ENCODE measurements around the gene TMF1.

The TMF1 gene

DNA sequence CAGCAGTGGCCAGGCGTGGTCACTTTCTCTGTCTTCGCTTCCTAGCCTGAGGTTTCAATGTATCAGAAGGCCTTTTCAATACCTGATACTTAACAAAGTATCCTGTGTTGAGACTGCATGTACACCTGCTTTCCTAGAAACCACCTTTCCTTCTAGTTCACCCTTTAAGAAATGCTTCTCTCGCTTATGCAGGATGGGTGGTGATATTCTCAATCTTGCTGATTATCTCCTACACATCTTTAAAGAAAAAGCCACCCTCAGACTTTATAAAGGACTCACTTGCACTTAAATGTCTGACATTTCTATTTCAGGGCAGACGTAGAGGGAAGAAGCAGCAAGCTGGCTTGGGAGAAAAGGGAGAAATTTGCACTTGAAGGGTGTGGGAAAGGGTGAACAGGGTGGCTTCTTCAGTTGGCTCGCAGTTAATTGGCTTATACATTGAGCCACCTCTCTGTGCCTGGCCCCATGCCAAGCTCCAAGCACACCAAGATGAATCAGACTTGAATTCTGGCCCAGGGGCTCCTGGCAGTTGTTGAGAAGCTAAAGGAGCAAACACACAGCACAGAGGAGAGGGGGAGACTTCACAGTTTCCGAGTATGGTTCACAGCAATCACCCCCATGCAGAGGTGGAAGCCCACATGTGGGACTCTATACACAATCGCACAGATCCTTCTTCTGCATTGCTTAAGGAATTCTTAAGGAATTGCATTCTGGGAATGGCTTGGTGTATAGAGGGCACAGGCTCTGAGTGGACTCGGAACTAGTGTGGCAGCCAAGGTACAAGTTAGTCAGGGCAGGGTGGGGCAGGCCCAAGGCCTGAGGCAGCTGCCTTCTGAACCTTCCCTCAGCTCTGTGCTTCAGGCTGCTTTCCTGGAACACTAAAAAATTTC, 33.9 kb upstream of the TMF1 start:
- H3K4me3 ChIP-seq (ENCODE audit: low read length): peak overlapping the region; percentile 84

DNA sequence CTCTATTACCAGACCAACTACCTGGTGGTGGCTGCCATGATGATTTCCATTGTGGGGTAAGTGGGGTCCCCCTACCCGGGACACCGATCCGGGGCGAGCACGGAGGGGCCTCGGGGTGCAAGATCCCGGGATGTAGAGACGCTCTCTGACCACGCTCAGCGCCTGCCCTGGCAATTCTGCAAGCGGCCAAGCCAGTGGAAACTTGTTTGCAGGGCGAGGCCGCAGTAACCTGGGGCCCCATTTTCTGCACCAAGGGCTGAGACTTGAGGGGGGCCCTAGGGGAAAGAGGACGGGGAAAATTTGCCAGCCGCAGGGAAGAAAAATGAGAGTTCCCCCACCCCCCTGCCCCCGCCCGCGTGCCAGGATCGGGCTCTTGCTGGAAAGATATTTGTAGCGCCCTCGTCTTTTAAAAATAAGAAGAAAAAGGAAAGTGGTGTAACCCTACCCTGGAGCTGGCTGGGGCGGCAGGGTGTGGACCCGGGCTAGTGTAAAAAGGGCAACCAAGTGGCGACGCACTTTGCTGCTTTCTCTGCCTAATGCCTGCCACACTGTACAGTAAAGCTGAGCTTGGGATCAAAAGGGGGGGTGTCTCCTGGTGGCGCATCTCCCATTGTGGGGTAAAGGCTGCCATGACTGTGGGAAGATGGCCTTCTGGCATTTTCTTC, 33.2 kb upstream of the TMF1 start:
- TF ChIP-seq ZNF274 (IDR thresholded peaks at IDR 0.05; ENCODE audit: low read depth, low read length): no peak
- peak overlapping the region; percentile 84 for H3K4me3 ChIP-seq (ENCODE audit: low read length)

More for the DNA sequence above, 33.9 kb upstream of the TMF1 start:
- no peak for TF ChIP-seq ZNF274 (IDR thresholded peaks at IDR 0.05; ENCODE audit: low read depth, low read length)

DNA sequence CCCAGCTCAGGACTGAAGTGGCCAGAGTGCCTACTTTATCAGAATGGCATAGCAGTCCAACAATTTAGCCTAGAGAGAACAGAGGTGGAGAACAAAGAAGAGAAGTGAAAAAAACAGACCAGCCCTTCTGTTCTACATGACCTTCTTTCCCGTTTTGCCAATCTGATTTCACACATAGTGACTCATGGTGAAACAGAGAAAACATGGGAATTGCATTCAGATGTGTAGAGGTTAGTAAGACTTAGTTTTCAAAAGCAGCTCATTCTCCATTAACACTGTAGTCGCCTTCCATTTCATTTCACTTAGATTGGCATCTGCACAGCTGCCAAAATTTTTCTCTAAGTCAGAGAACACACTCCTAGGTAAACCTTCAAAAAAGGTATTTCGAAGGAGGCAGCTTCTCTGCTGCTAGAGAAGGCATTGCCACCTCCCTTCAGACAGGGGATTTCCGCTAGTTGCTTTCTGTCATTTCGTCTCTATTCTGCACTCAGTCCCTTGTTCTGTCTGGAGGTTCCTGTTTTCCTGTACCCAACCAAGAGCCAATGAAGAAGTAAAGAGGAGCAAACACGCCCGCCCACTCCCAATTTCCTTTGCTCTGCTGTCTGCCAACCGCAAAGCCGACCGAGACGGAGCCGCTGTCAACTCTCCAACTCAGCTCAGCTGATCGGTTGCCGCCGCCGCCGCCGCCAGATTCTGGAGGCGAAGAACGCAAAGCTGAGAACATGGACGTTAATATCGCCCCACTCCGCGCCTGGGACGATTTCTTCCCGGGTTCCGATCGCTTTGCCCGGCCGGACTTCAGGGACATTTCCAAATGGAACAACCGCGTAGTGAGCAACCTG, 32.4 kb upstream of the TMF1 start, which contains the start of gene ARL6IP5:
TSS of gene ARL6IP5 (plus strand) at position 612 of the 842 bp plus-strand sequence. CDS start at position 723, 111 bp downstream.
- peak within 1 kb of the TSS; percentile 84 for H3K4me3 ChIP-seq (ENCODE audit: low read length)
- TF ChIP-seq ZNF274 (IDR thresholded peaks at IDR 0.05; ENCODE audit: low read depth, low read length): no peak

DNA sequence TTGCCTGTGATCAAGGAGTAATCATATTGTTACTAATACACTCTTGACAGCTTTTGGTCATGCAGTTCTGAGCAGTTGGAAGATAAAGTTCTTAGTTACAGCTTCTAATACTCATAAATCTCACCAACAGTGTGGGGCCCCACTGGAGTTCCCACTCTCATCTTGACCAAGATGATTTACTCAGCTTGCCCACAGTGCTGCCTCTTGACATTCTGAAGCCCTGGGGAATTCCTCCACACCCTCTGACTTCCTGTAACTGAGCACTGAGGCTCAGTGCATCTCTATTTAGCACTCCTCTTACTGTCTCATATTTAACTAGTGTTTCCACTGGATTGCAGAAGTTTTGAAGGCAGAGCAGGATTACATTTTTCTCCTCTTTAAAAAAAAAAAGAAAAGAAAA, 30.7 kb upstream of the TMF1 start:
- no peak for TF ChIP-seq ZNF274 (IDR thresholded peaks at IDR 0.05; ENCODE audit: low read depth, low read length)
- no peak overlapping the region for H3K4me3 ChIP-seq (ENCODE audit: low read length)

DNA sequence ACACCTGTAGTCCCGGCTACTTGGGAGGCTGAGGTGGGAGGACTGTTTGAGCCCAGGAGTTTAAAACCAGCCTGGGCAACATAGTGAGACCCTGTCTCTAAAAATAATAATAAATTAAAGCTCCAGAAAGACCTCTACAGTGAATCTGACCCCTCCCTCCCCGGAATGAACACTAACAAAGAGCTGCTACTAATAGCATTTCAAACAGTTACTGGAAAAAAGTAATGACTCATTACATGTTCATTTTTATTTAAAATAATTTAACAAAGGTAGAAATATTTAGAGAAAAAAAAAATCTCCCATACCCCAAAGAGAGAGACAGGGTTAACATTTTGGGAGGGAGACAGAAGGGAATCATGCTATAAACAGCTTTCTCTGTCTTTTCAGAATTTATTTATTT, 30.2 kb upstream of the TMF1 start:
- no peak for TF ChIP-seq ZNF274 (IDR thresholded peaks at IDR 0.05; ENCODE audit: low read depth, low read length)
- H3K4me3 ChIP-seq (ENCODE audit: low read length): no peak overlapping the region

DNA sequence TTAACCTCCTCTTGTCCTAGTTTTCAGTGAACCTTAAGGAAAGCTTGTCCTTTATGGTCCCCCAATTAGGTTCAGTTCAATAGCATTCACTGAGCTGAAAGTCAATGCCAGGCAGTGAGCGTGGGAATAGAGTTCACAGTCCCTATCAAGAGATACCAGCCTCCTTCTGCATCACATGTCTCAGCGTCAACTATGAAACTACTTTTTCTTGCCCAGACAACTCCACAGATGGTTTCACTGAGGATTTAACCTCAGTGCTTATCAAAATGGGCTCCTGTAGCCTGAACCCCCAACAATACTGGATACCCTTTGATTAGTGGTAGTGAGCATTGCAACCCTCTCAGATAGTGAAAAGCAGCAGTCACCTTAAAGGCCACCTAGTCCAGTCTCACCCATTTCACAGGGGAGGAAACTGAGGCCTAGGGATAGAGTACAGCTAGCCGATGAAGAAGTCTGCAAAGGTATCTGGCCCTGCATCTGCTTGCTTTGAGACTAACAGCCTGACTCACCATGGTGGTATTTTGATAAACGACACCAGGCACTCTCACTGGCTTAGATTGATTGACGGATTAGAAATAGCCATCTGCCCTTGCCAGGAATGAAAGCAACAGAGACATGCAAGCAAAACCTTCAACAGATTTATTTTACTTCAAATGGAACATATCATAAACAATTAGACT, 29.6 kb upstream of the TMF1 start:
- no peak overlapping the region; the same call in 1 of the 2 replicates for H3K4me3 ChIP-seq (ENCODE audit: low read length)
- TF ChIP-seq ZNF274 (IDR thresholded peaks at IDR 0.05; ENCODE audit: low read depth, low read length): no peak

DNA sequence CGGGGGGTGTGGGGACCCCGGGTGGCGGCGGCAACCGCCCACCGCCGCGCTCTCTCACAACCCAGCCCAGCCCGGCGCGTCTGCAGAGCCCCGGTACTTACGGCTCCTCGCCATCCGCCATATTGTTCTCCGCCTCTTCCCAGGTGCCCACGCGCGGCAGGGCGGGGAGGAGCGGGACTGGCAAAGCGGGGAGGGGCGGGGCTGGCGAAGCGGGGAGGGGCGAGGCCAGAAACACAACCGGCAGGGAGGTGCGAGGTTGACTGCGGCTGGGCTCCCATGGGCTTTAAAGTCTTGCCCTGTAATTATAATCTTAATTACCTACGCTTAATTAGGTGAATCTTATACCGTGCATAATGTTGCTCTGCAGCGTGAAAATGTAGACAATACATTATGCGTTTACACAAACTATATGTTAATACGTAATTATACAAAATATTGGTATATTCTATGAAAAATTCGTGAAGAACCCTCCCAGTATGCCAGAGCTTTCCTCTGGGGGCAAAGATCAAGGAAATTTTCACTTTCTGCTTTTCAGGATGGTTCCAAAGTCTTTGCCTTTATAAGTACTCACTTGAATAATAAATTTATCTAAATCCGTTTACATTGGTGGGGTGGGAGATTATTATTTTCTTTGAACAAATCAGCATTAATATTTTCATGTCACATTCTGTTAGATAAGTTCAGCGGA, 28.2 kb upstream of the TMF1 start, which contains the start of gene UBA3:
TSS of gene UBA3 (minus strand) at position 133 of the 688 bp plus-strand sequence. CDS start at position 121, 12 bp downstream.
- H3K4me3 ChIP-seq (ENCODE audit: low read length): peak within 1 kb of the TSS; percentile 94
- TF ChIP-seq ZNF274 (IDR thresholded peaks at IDR 0.05; ENCODE audit: low read depth, low read length): no peak

DNA sequence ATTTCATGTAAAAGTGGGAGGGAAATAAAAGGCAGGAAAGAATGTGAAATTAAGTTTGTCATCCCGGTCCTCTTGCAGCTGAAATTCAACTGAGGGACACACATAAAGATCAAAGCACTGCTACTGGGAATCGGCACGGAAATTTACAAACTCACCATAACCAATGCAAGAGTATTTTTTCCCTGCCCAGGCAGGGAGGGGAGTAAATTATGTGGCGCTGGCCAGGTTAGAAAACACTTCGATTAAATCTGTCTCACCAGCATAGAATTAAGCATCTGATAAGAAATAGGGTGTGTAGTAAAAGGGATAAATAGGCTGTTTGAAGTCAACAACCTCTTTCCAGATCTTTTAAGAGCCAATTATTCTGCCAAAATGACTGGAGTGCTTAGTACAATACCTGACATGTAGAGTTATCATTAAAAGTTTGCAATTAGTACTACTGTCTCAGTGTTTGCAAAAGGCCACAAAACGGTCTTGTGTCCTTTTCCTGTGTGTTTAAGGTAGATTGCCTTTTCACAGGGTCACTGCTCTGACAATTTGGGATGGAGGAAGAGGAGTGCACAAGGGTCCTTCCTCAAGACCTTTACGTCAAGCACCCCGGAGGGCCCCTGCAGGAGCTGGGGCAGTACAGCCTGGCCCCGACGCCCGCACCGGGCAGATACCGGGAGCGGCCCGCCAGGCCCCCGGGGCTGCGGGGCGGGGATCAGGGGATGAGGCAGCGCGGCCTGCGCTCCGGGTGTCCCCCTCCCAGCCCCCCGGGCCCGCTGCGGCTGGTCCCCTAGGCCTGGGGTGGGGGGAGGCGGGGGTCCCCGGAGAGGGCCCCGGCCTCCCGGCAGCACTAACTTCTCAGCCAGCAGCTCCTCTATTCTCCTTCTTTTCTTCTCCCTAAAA, 27.4 kb upstream of the TMF1 start:
- H3K4me3 ChIP-seq (ENCODE audit: low read length): peak overlapping the region; percentile 94
- TF ChIP-seq ZNF274 (IDR thresholded peaks at IDR 0.05; ENCODE audit: low read depth, low read length): no peak

DNA sequence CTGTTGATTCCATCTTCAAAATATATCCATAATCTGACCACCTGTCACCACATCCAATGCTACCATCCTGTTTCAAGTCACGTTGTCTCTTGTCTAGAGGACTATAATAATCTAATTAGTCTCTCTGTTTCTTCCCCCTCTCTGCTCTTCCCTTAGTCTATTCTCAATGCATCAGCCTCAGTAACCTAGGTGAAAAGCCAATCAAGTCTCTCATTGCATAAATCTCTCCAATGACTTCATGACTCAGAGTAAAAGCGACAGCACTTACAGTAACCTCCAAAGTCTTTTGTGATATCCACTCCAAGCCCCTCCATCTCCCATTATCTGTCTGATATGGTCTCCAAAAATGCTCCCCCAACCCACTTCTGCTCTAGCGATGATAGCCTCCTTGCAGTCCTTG, 20.8 kb upstream of the TMF1 start:
- no peak overlapping the region for H3K4me3 ChIP-seq (ENCODE audit: low read length)
- no peak for TF ChIP-seq ZNF274 (IDR thresholded peaks at IDR 0.05; ENCODE audit: low read depth, low read length)

DNA sequence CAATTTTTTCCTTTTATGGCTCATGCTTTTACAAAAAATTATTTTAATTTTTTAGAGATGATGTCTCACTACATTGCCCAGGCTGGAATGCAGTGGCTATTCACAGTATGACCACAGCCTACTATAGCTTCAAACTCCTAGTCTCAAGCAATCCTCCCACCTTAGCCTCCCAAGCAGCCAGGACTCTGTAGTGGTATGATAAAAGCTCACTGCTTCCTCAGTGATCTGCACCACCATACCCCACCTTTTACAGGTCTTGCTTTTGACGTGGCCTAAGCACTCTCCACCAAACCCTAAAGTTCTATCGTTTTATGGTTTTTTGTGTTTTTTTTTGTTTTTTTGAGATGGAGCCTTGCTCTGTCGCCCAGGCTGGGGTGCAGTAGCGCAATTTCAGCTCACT, 14.0 kb upstream of the TMF1 start:
- H3K4me3 ChIP-seq (ENCODE audit: low read length): no peak overlapping the region

DNA sequence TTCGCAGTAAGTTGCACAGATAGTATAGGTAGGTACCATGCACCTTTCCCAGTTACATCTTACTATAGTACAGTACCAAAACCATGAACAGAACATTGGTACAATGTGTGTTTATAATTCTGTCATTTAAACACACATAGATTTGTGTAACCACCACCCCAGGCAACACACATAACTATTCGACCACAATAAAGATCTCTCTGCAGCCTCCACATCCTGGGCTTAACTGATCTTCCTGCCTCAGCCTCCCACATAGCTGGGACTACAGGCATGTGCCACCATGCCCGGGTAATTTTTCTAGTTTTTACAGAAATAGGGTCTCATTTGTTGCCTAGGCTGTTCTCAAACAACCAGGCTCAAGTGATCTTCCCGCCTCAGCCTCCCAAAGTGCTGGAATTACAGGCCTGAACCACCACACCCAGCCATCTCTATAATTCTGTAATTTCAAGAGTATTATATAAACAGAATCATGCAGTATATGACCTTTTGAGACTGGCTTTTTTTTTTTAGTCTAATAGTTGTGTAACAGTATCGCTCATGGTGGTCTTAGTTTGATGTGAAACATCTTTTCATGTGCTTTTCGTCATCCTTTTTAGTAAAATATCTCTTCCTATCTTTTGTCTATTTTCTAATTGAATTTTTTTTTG, 13.3 kb upstream of the TMF1 start:
- no peak overlapping the region for H3K4me3 ChIP-seq (ENCODE audit: low read length)
- TF ChIP-seq ZNF274 (IDR thresholded peaks at IDR 0.05; ENCODE audit: low read depth, low read length): no peak

More for the DNA sequence above, 14.0 kb upstream of the TMF1 start:
- TF ChIP-seq ZNF274 (IDR thresholded peaks at IDR 0.05; ENCODE audit: low read depth, low read length): no peak

DNA sequence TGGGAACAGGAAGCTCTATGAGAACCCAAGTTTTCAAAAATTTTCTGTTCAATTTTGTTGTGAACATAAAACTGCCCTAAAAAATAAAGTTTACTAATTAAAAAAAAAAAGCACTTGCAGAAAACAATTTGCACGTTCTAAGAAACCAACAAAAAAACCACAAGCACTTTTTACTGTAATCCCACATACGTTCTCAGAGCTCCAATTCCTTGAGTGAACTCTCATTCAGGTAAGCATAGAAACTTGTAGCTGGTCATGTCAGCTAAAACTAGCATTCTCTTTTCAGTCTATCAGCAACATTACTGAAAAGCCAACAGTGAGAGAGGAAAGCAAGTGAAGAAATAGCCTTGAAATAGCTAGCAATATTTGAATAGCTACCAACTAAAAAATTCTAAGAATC, 11.5 kb upstream of the TMF1 start:
- no peak for TF ChIP-seq ZNF274 (IDR thresholded peaks at IDR 0.05; ENCODE audit: low read depth, low read length)
- H3K4me3 ChIP-seq (ENCODE audit: low read length): no peak overlapping the region
